ENCODE data around the gene PIP5KL1. TPM values are rescaled to one million over a fixed set of nuclear protein-coding genes. Genes with fewer than 3 reads are reported as not detected.

The PIP5KL1 gene
- polyA plus RNA-seq, result 2.4 to 5.2 TPM (median 4.4 TPM) in 3 replicates
- 2.0 TPM for polyA plus RNA-seq (2011; ENCODE audit: low read depth)
- polyA plus RNA-seq (2011; cell fraction: cytosol; rRNA removed), result 1.1 and 2.7 TPM in 2 replicates
- 9.0 and 9.9 TPM in 2 replicates for polyA plus RNA-seq (2011; cell fraction: nucleus; rRNA removed)
- polyA plus RNA-seq (2012; ENCODE audit: low replicate concordance), result 3.0 and 4.5 TPM in 2 replicates
- polyA minus RNA-seq, result 0.76 to 2.2 TPM (median 0.83 TPM) in 3 replicates
- polyA minus RNA-seq (2011; cell fraction: cytosol; rRNA and poly(A)+ RNA removed), result 4.4 TPM
- polyA minus RNA-seq (2011; cell fraction: nucleus; rRNA and poly(A)+ RNA removed), result 3.0 and 3.1 TPM in 2 replicates

- FAIRE-seq, result no peak
- dilution Hi-C loops (cut with MboI; ENCODE audit: extremely low pct_ligation_motif_present, low sequenced_read_pairs), result loop anchor here (25.0 kb wide), 1 partner anchor 132 kb away; the partner anchor contains the start of genes NAIF1 and SLC25A25
- no peak for DNase-seq (ENCODE audit: low read depth, low spot score)
These were observed at the start of gene PIP5KL1 for GRCh38 chr9:127930231-127931091. Gene PIP5KL1 (minus strand): TSS chr9:127930777. CDS start chr9:127930752, 25 bp downstream.

GRCh38 chr9:127980060-127980705 lies 49.6 kb upstream of the PIP5KL1 start:
- H3K9me1 ChIP-seq (ENCODE audit: control insufficient read depth, extremely low read depth, insufficient read depth, low read length), result no peaks in the 10 kb centered on the region
- no peaks in the 10 kb centered on the region for H4K20me1 ChIP-seq (ENCODE audit: control insufficient read depth, extremely low read depth, insufficient read depth, low read length)
- H3K4me1 ChIP-seq (ENCODE audit: control insufficient read depth, extremely low read depth, insufficient read depth, low read length), result peaks cover 25% of the 10 kb centered on the region
- peak overlapping the region; percentile 36 for H2AFZ ChIP-seq (ENCODE audit: control insufficient read depth, low read length)
- H3K9me3 ChIP-seq (ENCODE audit: control insufficient read depth, low read depth, low read length), result no peaks in the 10 kb centered on the region
- FAIRE-seq, result no peak
- no peaks in the 10 kb centered on the region for H3K27me3 ChIP-seq (ENCODE audit: control insufficient read depth, extremely low read depth, insufficient read depth, low read length)
- peak overlapping the region; percentile 23 for H3K27ac ChIP-seq (ENCODE audit: control insufficient read depth, insufficient read depth, low read length)
- peak overlapping the region; percentile 64 to 90 (median 77) for H3K4me3 ChIP-seq (ENCODE audit: control insufficient read depth in 2 of 3, extremely low read depth in 1 of 3, insufficient read depth in 2 of 3, low read depth in 1 of 3, low read length in 3 of 3)
- DNase-seq (ENCODE audit: low read depth, low spot score), result no peak
- dilution Hi-C loops (cut with MboI; ENCODE audit: extremely low pct_ligation_motif_present, low sequenced_read_pairs), result no loop called here
- peaks cover 27% of the 10 kb centered on the region for H3K79me2 ChIP-seq (ENCODE audit: control insufficient read depth, insufficient read depth, low read length)
- TF ChIP-seq EZH2 (IDR thresholded peaks at IDR 0.05; ENCODE audit: low read length) (no peak), CTCF (optimal IDR thresholded peaks at IDR 0.05 in 1 of 3, IDR thresholded peaks at IDR 0.05 in 1 of 3, conservative IDR thresholded peaks at IDR 0.05 in 1 of 3; ENCODE audit: extremely low read depth in 1 of 3, insufficient read depth in 2 of 3, low read length in 3 of 3) (no peak)
- peaks cover 0 to 4% of the 10 kb centered on the region in 2 experiments for H3K36me3 ChIP-seq (ENCODE audit: control insufficient read depth in 2 of 2, extremely low read depth in 1 of 2, insufficient read depth in 2 of 2, low read length in 2 of 2)
- peak overlapping the region; percentile 94 for H3K4me2 ChIP-seq (ENCODE audit: control insufficient read depth, extremely low read depth, insufficient read depth, low read depth, low read length)
- peak overlapping the region; percentile 69 for H3K9ac ChIP-seq (ENCODE audit: control insufficient read depth, extremely low read depth, insufficient read depth, low read length)

More at GRCh38 chr9:127930231-127931091, at the start of gene PIP5KL1:
- Histone ChIP-seq H2AFZ (ENCODE audit: control insufficient read depth, low read length) (peak within 1 kb of the TSS; percentile 10), H3K27me3 (ENCODE audit: control insufficient read depth, extremely low read depth, insufficient read depth, low read length) (no peaks in the 10 kb centered on the region), H3K9ac (ENCODE audit: control insufficient read depth, extremely low read depth, insufficient read depth, low read length) (no peak within 1 kb of the TSS), H3K4me2 (ENCODE audit: control insufficient read depth, extremely low read depth, insufficient read depth, low read depth, low read length) (peak within 1 kb of the TSS; percentile 86), H3K4me3 (ENCODE audit: control insufficient read depth in 2 of 3, extremely low read depth in 1 of 3, insufficient read depth in 2 of 3, low read depth in 1 of 3, low read length in 3 of 3) (peak within 1 kb of the TSS; percentile 38 to 73 (median 51)), H3K9me3 (ENCODE audit: control insufficient read depth, low read depth, low read length) (no peaks in the 10 kb centered on the region), H3K27ac (ENCODE audit: control insufficient read depth, insufficient read depth, low read length) (no peak within 1 kb of the TSS), H3K36me3 (ENCODE audit: control insufficient read depth in 2 of 2, extremely low read depth in 1 of 2, insufficient read depth in 2 of 2, low read length in 2 of 2) (peaks cover 5 to 6% of the 10 kb centered on the region in 2 experiments), H4K20me1 (ENCODE audit: control insufficient read depth, extremely low read depth, insufficient read depth, low read length) (peaks cover under 1% of the 10 kb centered on the region), H3K4me1 (ENCODE audit: control insufficient read depth, extremely low read depth, insufficient read depth, low read length) (peaks cover 25% of the 10 kb centered on the region), H3K79me2 (ENCODE audit: control insufficient read depth, insufficient read depth, low read length) (peaks cover 12% of the 10 kb centered on the region), H3K9me1 (ENCODE audit: control insufficient read depth, extremely low read depth, insufficient read depth, low read length) (no peaks in the 10 kb centered on the region)
- TF ChIP-seq CTCF (optimal IDR thresholded peaks at IDR 0.05 in 1 of 3, IDR thresholded peaks at IDR 0.05 in 1 of 3, conservative IDR thresholded peaks at IDR 0.05 in 1 of 3; ENCODE audit: extremely low read depth in 1 of 3, insufficient read depth in 2 of 3, low read length in 3 of 3), result no peak
- TF ChIP-seq EZH2 (IDR thresholded peaks at IDR 0.05; ENCODE audit: low read length), result no peak

All from keratinocyte (primary cell).